ENCODE results near the gene MORC2.

DNA sequence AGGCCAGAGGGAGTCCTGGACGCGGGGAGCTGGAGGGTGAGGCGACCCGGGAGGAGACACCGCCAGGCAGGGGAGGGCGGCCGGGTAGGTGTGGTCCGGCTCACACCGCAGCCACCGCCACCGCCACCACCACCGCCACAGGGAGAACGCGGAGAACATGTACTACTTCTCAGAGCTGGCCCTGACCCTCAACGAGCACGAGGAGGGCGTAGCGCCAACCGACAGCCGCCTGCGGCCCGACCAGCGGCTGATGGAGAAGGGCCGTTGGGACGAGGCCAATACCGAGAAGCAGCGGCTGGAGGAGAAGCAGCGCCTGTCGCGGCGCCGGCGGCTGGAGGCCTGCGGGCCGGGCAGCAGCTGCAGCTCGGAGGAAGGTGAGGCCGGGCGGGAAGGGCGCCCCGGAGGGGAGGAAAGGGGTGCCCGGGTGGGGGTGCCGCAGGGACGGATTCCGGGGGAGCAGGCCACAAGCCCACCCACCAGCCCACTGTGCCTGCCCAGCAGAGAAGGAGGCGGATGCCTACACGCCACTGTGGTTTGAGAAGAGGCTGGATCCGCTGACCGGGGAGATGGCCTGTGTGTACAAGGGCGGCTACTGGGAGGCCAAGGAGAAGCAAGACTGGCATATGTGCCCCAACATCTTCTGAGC lies 62.8 kb downstream of the MORC2 start:
- TF ChIP-seq CTCF (conservative IDR thresholded peaks at IDR 0.05; ENCODE audit: low read depth, low read length) (no peak), EZH2 (IDR thresholded peaks at IDR 0.05; ENCODE audit: borderline replicate concordance, low read depth, low read length, poor library complexity, severe bottlenecking) (no peak)

Data from A673 (cell line).